Pancreas (tissue), 10 donors: ENCODE data around the gene GOLPH3. TPM values are rescaled to one million over a fixed set of nuclear protein-coding genes. Genes with fewer than 3 reads are reported as not detected.

Experiments
- ATAC-seq, 4 donors: fragments of 200-7000 bp; cut with Tn5 transposase; one replicate each; pipeline versions ENCODE4 v1.8.0 to v1.9.1; 2020; ENCODE audit warnings: mild to moderate bottlenecking in 4 of 4, moderate library complexity in 4 of 4
- DNase-seq, 6 donors: peaks; one replicate each; pipeline ENCODE4 v3.0.0-alpha.2; 2020
- FAIRE-seq: peaks from 2 replicates; lab custom pipeline; 2012; peaks lifted over from hg19 to GRCh38; lab: Jason Lieb, UNC
- H3K27ac ChIP-seq, 4 donors: fragments of 200-600 bp; sonication (generic); 1 replicate in 3 of 4; 2 replicates in 1 of 4; pipeline versions ENCODE4 v1.5.0 to v1.8.0; 2020
- H3K27me3 ChIP-seq, 4 donors: fragments of 200-600 bp; one replicate each; pipeline ENCODE4 v1.8.0; 2021
- H3K36me3 ChIP-seq, 3 donors: fragments of 200-600 bp; sonication (generic) in 1 of 3; one replicate each; pipeline versions ENCODE4 v1.5.0 to v1.8.0; 2020 to 2021
- H3K4me1 ChIP-seq, 3 donors: fragments of 200-600 bp; one replicate each; pipeline ENCODE4 v1.8.0; 2021
- H3K4me3 ChIP-seq, 4 donors: fragments of 200-600 bp; sonication (generic) in 2 of 4; one replicate each; pipeline versions ENCODE4 v1.5.0 to v1.8.0; 2020 to 2021
- H3K9me3 ChIP-seq, 4 donors: fragments of 200-600 bp; one replicate each; pipeline ENCODE4 v1.8.0; 2021
- CTCF ChIP-seq, 4 donors: fragments of 200-600 bp; sonication (generic) in 3 of 4; IDR thresholded peaks; one replicate each; pipeline versions ENCODE4 v1.5.0 to v1.8.0; 2021; ENCODE audit warnings: antibody characterized with exemption in 4 of 4
- WGBS, 2 donors: extraction: QIAGEN DNeasy Blood & Tissue Kit; methylation state at CpG; one replicate each; pipeline ENCODE4 v1.1.7; 2013; 5-methylcytosine and 5-hydroxymethylcytosine counted together
- intact Hi-C, 3 donors: fragments of 100-400 bp; cut with DNase I; formaldehyde crosslinking; loops; one replicate each; pipeline versions ENCODE4 v1.11.1 to v1.14.2; 2022
- polyA plus RNA-seq, 2 donors: library from polyadenylated mRNA; stranded (reverse); fragments of 200-250 nt; gene quantifications; one replicate each; pipeline ENCODE4 v1.2.3, GENCODE V29; 2013
- total RNA-seq, 6 donors: library from RNA; stranded (reverse); fragmentation: NEBNext Ultra II Directional in 4 of 6; extraction: Animal tissue kit (Norgen Biotek cat#: 25700) in 4 of 6; gene quantifications; one replicate each; pipeline versions ENCODE4 v1.2.1 to v1.2.4, GENCODE V29; 2021 to 2023
- donor health status: healthy with polysubstance abuse.
- donor health status: DM: no; HTN: no; CAD: no; lungs with moderate emphysema.
- donor health status: DM: no; HTN: no; CAD: no.
- donor health status: control.
- donor health status: control.
- donor health status: Bipolar disorder and iron deficiency.
- donor health status: DM: yes; HTN: yes; CAD: no.
- donor health status: DM: no; HTN: no; CAD: no.
- donor health status: DM: no; HTN: no; CAD: no.
- donor health status: DM: yes; HTN: yes; CAD: no.

GOLPH3 gene
- total and polyA plus RNA-seq, 8 donors = 19.9 to 67.0 (median 45.0) TPM

DNA sequence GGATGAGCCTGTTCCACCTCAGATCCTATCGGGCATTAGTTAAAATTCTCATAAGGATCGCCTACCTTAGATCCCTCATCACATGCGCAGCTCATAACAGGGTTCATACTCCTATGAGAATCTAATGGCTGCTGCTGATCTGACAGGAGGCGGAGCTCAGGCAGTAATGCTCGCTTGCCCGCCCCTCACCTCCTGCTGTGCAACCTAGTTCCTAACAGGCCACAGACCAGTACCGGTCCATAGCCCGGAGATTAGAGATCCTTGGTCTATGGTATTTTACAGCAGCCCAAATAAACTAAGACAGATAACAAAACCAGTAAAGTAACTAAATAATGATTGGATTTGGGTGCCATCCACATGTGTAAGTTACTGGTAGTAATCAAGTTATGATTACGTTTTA lies 17.5 kb downstream of the GOLPH3 start:
- FAIRE-seq (no peak), ATAC-seq (no peak), DNase-seq (no peak)
- H3K4me1 ChIP-seq = peaks cover 24 to 51% (median 31%) of the 10 kb centered on the region in 3 donors
- no peaks in the 10 kb centered on the region for H3K36me3 ChIP-seq
- TF ChIP-seq CTCF (IDR thresholded peaks at IDR 0.05) = no peak
- H3K27ac ChIP-seq = no peak overlapping the region
- H3K9me3 ChIP-seq = no peaks in the 10 kb centered on the region
- H3K27me3 ChIP-seq = no peaks in the 10 kb centered on the region
- no peak overlapping the region for H3K4me3 ChIP-seq
- WGBS, 2 donors = 67 to 71% methylated on average over 9 of the region's 9 CpGs
- intact Hi-C loops = no loop called here

GRCh38 chr5:32155211-32155610 lies 18.9 kb downstream of the GOLPH3 start:
- no peak for ATAC-seq
- no peak for DNase-seq
- no peaks in the 10 kb centered on the region for H3K27me3 ChIP-seq
- no peaks in the 10 kb centered on the region for H3K36me3 ChIP-seq
- intact Hi-C loops = no loop called here
- no peak for FAIRE-seq
- no peak overlapping the region for H3K27ac ChIP-seq
- no peak for TF ChIP-seq CTCF (IDR thresholded peaks at IDR 0.05)
- H3K9me3 ChIP-seq = no peaks in the 10 kb centered on the region
- peaks cover 30 to 55% (median 31%) of the 10 kb centered on the region in 3 donors for H3K4me1 ChIP-seq
- WGBS, 2 donors = 78 to 84% methylated on average over 2 of the region's 2 CpGs
- H3K4me3 ChIP-seq = no peak overlapping the region

GRCh38 chr5:32153723-32154122 lies 20.4 kb downstream of the GOLPH3 start:
- Histone ChIP-seq H3K27ac (peak overlapping the region in 1 of 4 donors; percentile 47), H3K9me3 (no peaks in the 10 kb centered on the region), H3K4me3 (no peak overlapping the region), H3K4me1 (peaks cover 25 to 40% (median 26%) of the 10 kb centered on the region in 3 donors), H3K36me3 (no peaks in the 10 kb centered on the region), H3K27me3 (no peaks in the 10 kb centered on the region)
- FAIRE-seq = no peak
- no peak for TF ChIP-seq CTCF (IDR thresholded peaks at IDR 0.05)
- DNase-seq = no peak
- peak; percentile 32 to 72 (median 66) for ATAC-seq
- 10 to 13% methylated on average over 3 of the region's 3 CpGs for WGBS, 2 donors
- intact Hi-C loops = no loop called here

DNA sequence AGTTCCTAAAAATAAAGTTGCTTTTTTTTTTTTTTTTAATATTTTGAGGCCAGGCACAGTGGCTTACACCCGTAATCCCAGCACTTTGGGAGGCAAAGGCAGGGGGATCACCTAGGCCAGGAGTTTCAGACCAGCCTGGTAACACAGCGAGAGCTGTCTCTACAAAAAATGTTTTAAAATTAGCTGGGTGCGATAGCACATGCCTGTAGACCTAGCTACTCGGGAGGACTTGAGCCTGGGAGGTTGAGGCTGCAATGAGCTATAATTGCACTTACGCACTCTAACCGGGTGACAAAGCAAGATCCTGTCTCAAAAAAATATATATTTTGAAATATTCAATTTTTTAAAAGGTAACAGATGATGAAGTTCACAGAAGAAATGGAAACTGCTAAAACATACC lies 22.9 kb downstream of the GOLPH3 start:
- intact Hi-C loops = no loop called here
- H3K27me3 ChIP-seq = no peaks in the 10 kb centered on the region
- H3K4me3 ChIP-seq = no peak overlapping the region
- WGBS, 2 donors = 90 to 92% methylated on average over 6 of the region's 6 CpGs
- peaks cover 24 to 45% (median 44%) of the 10 kb centered on the region in 3 donors for H3K4me1 ChIP-seq
- DNase-seq = no peak
- FAIRE-seq = no peak
- TF ChIP-seq CTCF (IDR thresholded peaks at IDR 0.05) = no peak
- no peak overlapping the region for H3K27ac ChIP-seq
- no peak for ATAC-seq
- H3K36me3 ChIP-seq = no peaks in the 10 kb centered on the region
- no peaks in the 10 kb centered on the region for H3K9me3 ChIP-seq

- TF ChIP-seq CTCF (IDR thresholded peaks at IDR 0.05) = no peak
- Histone ChIP-seq H3K4me3 (no peak overlapping the region), H3K9me3 (no peaks in the 10 kb centered on the region), H3K4me1 (peaks cover 29 to 52% (median 50%) of the 10 kb centered on the region in 3 donors), H3K36me3 (no peaks in the 10 kb centered on the region), H3K27ac (no peak overlapping the region), H3K27me3 (no peaks in the 10 kb centered on the region)
- ATAC-seq (no peak), FAIRE-seq (no peak), DNase-seq (no peak)
- WGBS, 2 donors = 86 to 91% methylated on average over 1 of the region's 1 CpG
- intact Hi-C loops = no loop called here
Measured at GRCh38 chr5:32150366-32150765, 23.8 kb downstream of the GOLPH3 start.
